ENCODE data around the gene IL2RG.

Gene IL2RG

DNA sequence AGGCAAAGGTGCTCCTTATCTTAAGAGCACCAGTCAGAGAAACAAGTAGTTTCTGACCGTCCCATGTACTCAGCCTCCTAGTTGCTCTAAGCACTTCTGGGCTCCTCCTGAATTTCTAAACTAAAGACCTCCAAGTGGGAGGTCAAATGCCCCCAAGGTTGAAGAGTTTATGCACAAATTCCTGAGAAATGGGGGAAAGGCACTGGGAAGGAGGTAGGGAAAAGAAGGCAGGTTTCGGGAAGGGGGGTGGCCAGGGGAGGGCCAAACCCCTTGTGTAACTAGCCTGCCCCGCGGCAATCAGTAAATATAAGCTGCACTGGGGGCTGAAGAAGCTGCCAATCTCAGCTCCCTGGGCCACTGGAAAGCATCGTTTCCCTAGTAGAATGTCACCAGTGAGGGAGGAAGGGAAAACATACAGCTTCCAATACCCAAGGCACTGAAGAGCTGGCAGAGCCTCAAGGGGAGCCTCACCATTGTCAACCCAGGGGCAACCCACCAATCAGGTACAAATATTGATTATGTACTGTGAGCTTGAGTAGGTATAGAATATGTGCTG, 12.3 kb downstream of the IL2RG start:
- ChIA-PET CTCF (interaction anchor here (0.9 to 3.3 kb wide), 7 partner anchors 9 to 81 kb away, joined by 3 to 16 read pairs (median 4); partner anchors contain the start of genes IL2RG and MED12), POLR2A (interaction anchor here (2.5 kb wide), 1 partner anchor 19 kb away, joined by 8 read pairs; the partner anchor contains the start of gene MED12)
- TF ChIP-seq, protein P1, sequence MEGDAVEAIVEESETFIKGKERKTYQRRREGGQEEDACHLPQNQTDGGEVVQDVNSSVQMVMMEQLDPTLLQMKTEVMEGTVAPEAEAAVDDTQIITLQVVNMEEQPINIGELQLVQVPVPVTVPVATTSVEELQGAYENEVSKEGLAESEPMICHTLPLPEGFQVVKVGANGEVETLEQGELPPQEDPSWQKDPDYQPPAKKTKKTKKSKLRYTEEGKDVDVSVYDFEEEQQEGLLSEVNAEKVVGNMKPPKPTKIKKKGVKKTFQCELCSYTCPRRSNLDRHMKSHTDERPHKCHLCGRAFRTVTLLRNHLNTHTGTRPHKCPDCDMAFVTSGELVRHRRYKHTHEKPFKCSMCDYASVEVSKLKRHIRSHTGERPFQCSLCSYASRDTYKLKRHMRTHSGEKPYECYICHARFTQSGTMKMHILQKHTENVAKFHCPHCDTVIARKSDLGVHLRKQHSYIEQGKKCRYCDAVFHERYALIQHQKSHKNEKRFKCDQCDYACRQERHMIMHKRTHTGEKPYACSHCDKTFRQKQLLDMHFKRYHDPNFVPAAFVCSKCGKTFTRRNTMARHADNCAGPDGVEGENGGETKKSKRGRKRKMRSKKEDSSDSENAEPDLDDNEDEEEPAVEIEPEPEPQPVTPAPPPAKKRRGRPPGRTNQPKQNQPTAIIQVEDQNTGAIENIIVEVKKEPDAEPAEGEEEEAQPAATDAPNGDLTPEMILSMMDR (IDR thresholded peaks at IDR 0.05; ENCODE audit: control extremely low read depth, extremely low read depth, low read depth, missing control alignments): no peak
- DNase-seq (ENCODE audit: extremely low spot score): no peak

- TF ChIP-seq, protein P1 (IDR thresholded peaks at IDR 0.05; ENCODE audit: control extremely low read depth, extremely low read depth, low read depth, missing control alignments): peak; percentile 43
- POLR2A ChIA-PET: no interaction called here
- CTCF ChIA-PET: interaction anchor here (1.1 to 1.5 kb wide), 3 partner anchors 32 to 84 kb away, joined by 3 to 5 read pairs (median 4); no protein-coding TSS in a partner anchor
- peak; percentile 62 for DNase-seq (ENCODE audit: extremely low spot score)
These were observed 13.1 kb downstream of the IL2RG start for GRCh38 chrX:71098302-71098701.

GRCh38 chrX:71096760-71097032, 14.7 kb downstream of the IL2RG start:
- ChIA-PET POLR2A (no interaction called here), CTCF (no interaction called here)
- TF ChIP-seq, protein P1 (IDR thresholded peaks at IDR 0.05; ENCODE audit: control extremely low read depth, extremely low read depth, low read depth, missing control alignments): no peak
- no peak for DNase-seq (ENCODE audit: extremely low spot score)

DNA sequence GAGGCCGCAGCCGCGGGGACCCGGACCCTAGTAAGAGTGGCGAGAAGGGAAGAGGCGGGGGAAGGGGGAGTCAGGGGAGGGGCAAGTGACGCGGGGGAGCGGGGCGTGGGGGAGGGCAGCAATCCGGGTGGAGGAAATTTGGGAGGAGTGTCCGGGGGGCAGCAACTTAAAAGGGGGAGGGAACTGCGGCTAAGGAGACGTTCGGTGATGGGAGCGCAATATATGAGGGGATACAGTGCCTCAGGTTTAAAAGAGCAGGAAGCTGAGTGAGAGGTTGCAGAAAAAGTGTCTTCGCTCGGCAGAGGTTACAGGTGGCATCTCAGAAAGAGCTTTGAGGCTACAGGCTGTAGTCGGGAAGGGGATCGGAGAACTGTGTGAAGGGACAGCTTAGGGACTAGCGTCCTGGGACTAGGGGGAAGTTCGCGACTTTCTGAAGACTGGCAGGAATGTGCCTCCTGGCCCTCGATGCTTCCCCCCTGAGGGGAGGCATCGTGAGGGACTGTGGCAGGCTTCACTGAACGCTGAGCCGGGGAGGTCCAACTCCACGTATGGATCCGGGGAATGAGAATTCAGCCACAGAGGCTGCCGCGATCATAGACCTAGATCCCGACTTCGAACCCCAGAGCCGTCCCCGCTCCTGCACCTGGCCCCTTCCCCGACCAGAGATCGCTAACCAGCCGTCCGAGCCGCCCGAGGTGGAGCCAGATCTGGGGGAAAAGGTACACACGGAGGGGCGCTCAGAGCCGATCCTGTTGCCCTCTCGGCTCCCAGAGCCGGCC, 15.2 kb downstream of the IL2RG start:
- TF ChIP-seq, protein P1 (IDR thresholded peaks at IDR 0.05; ENCODE audit: control extremely low read depth, extremely low read depth, low read depth, missing control alignments): no peak
- POLR2A ChIA-PET: no interaction called here

GRCh38 chrX:71095555-71095980, 15.8 kb downstream of the IL2RG start, which contains the start of gene FOXO4:
TSS of gene FOXO4 (plus strand) at chrX:71095851. CDS start at chrX:71096529, 678 bp downstream.
- CTCF ChIA-PET: interaction anchor here (0.7 to 1.0 kb wide), 2 partner anchors 10 to 42 kb away, joined by 3 read pairs; no protein-coding TSS in a partner anchor

More for the DNA sequence above, 15.2 kb downstream of the IL2RG start:
- DNase-seq (ENCODE audit: extremely low spot score): peak; percentile 66
- CTCF ChIA-PET: interaction anchor here (1.0 kb wide), 1 partner anchor 42 kb away, joined by 3 read pairs; no protein-coding TSS in a partner anchor

DNA sequence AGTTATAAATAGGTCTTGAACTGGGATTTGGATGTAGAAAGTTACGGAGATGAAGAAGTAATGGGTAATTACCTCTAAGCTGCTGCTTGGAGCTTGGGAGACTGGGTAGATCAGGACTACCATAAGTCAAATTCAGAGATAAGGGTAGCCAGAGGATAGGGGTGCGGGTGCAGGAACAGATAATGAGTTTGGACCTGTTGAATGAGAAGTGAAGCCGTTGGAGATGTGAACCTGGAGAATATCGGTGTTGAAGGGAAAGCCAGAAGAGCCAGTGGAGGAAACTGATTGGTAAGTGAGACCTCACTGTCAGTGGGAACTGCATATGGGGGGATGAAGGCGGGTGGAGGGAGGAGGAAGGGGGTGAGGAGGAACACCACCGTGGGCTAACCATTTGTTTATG, 16.3 kb downstream of the IL2RG start:
- POLR2A ChIA-PET: interaction anchor here (0.9 kb wide), 1 partner anchor 27 kb away, joined by 3 read pairs; the partner anchor contains the start of gene SNX12
- no peak for DNase-seq (ENCODE audit: extremely low spot score)
- TF ChIP-seq, protein P1 (IDR thresholded peaks at IDR 0.05; ENCODE audit: control extremely low read depth, extremely low read depth, low read depth, missing control alignments): no peak
- CTCF ChIA-PET: interaction anchor here (0.7 kb wide), 1 partner anchor 10 kb away, joined by 3 read pairs; no protein-coding TSS in a partner anchor

More at GRCh38 chrX:71095555-71095980, 15.8 kb downstream of the IL2RG start, which contains the start of gene FOXO4:
- TF ChIP-seq, protein P1 (IDR thresholded peaks at IDR 0.05; ENCODE audit: control extremely low read depth, extremely low read depth, low read depth, missing control alignments): no peak
- POLR2A ChIA-PET: interaction anchor here (0.9 kb wide), 1 partner anchor 28 kb away, joined by 3 read pairs; the partner anchor contains the start of gene SNX12
- DNase-seq (ENCODE audit: extremely low spot score): peak; percentile 86
